Activated CD4-positive, alpha-beta T cell treated with anti-CD3 and anti-CD28 coated beads, Interleukin-10, Interleukin-2, amounts not matched to agents 100 ng/mL and 50 ng/mL, durations not matched to agents 16 hours and 8 hours (primary cell): Measurements from ENCODE around the gene PLCB2.
A peak's percentile ranks its signal among the peaks of the same experiment; 100 is the strongest.

ENCODE experiments used
- DNase-seq: peaks from one replicate; pipeline ENCODE4 v3.0.0-alpha.2; 2020

PLCB2 gene

GRCh38 chr15:40282869-40283614 is 24.7 kb downstream of the PLCB2 start, which contains the start of gene ANKRD63:
ANKRD63 (minus strand) TSS chr15:40283064; CDS start chr15:40282586, 478 bp downstream.
- DNase-seq, result peak; percentile 14

GRCh38 chr15:40282147-40282868 is 25.4 kb downstream of the PLCB2 start:
- peak; percentile 59 for DNase-seq

- no peak for DNase-seq
These were observed 26.0 kb downstream of the PLCB2 start for GRCh38 chr15:40281801-40282146.

- no peak for DNase-seq
These were observed 26.5 kb downstream of the PLCB2 start for GRCh38 chr15:40281057-40281800.

GRCh38 chr15:40280260-40281056 is 27.3 kb downstream of the PLCB2 start:
- no peak for DNase-seq

- DNase-seq, result peak; percentile 63
These were observed 28.1 kb downstream of the PLCB2 start for GRCh38 chr15:40279437-40280141.

GRCh38 chr15:40278026-40278425 is 29.7 kb downstream of the PLCB2 start:
- DNase-seq, result no peak

GRCh38 chr15:40277471-40277870 is 30.3 kb downstream of the PLCB2 start:
- DNase-seq, result no peak

GRCh38 chr15:40276927-40277326 is 30.8 kb downstream of the PLCB2 start:
- no peak for DNase-seq

- no peak for DNase-seq
These were observed 31.8 kb downstream of the PLCB2 start for GRCh38 chr15:40275954-40276353.

- no peak for DNase-seq
These were observed 32.2 kb downstream of the PLCB2 start for GRCh38 chr15:40275523-40275922.

GRCh38 chr15:40274350-40275274 is 33.1 kb downstream of the PLCB2 start:
- peak; percentile 88 for DNase-seq

- DNase-seq, result no peak
These were observed 34.3 kb downstream of the PLCB2 start for GRCh38 chr15:40273428-40273827.

GRCh38 chr15:40272485-40273056 is 35.2 kb downstream of the PLCB2 start:
- no peak for DNase-seq

- no peak for DNase-seq
These were observed 35.9 kb downstream of the PLCB2 start for GRCh38 chr15:40271685-40272484.

- DNase-seq, result no peak
These were observed 37.3 kb downstream of the PLCB2 start for GRCh38 chr15:40270246-40270995.

GRCh38 chr15:40269604-40270003 is 38.1 kb downstream of the PLCB2 start:
- DNase-seq, result no peak

- no peak for DNase-seq
These were observed 40.1 kb downstream of the PLCB2 start for GRCh38 chr15:40267670-40268069.

- no peak for DNase-seq
These were observed 40.9 kb downstream of the PLCB2 start for GRCh38 chr15:40266828-40267304.
